ENCODE measurements around the gene ACTL7A.
"Not testable (repeated sequence)": the region's sequence is repeated elsewhere in the genome, so short reads cannot be mapped to it uniquely, and the experiment has no call there.

ACTL7A gene

DNA sequence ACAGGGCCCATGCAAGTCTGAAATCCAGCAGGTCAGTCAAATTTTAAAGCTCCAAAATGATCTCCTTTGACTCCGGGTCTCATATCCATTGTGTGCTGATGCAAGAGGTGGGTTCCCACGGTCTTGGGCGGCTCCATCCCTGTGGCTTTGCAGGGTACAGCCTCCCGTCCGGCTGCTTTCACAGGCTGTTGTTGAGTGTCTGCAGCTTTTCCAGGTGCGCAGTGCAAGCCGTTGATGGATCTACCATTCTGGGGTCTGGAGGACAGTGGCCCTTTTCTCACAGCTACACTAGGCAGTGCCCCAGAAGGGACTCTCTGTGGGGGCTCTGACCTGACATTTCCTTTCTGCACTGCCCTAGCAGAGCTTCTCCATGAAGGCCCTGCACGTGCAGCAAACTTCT lies 13.8 kb upstream of the ACTL7A start:
- not testable (repeated sequence) for DNase-seq (ENCODE audit: low spot score)

DNA sequence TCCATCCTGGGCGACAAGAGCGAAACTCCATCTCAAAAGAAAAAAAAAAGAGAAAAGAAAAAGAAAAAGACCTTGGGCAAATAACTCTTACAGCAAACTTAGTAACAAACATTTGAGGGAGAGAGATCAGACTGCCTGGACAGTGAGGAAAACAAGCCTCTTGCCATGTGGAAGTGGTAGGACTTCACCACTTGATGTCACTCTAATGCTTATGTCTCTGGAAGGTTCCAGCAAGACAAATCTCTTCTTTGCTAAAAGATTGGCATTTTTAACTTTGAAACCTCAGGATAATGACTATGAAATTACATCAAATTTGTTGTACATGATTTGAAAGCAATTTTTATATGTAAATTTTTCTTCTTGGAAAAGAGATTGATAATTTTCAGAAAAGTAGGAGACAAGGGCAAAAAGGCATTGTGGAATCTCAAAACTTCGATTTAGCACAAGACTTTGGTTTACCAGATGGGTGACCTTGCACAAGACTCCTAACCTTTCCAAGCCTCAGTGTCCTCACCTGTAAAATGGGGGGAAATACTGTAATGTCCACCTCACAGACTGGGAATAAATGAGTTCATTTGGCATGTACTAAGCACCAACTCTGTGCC lies 11.7 kb upstream of the ACTL7A start:
- DNase-seq (ENCODE audit: low spot score), result peak; percentile 31

DNA sequence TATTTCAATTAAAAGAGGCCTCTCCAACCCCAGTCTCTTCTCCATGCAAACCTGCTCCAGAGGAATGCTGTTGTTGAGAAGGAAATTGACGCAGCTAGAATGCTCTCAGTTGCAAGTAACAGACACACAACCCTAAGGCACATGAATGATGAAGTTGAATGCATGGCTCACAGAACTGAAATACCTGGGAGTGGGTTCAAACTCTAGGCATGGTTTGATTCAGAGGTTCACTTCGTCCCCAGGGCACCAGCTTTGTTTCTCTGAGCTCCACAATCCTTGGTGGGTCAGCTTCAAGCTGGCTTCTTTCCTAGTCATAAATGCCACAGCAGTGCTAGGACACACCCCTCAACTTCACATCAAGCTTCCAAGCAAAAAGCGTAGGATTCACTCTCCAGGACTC lies 10.9 kb upstream of the ACTL7A start:
- DNase-seq (ENCODE audit: low spot score), result no peak

DNA sequence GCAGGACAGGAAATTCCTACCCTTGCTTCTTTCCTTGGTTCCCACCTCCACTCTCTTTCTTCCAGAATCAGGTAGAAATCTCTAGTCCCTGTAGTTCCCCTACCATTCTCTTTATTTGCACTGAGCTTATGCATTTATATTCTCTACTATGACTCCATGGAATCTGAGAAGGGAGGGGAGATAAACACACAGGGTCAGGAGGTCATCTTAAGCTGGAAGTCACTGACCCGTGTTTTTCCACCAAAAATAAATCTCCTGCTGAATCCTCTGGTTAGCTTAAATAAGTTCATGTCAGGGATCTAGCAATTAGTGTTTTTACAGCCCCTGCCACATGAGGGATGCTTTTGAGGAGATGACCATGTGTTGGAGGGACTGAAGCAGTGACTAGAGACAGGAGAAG lies 10.0 kb upstream of the ACTL7A start:
- no peak for DNase-seq (ENCODE audit: low spot score)

DNA sequence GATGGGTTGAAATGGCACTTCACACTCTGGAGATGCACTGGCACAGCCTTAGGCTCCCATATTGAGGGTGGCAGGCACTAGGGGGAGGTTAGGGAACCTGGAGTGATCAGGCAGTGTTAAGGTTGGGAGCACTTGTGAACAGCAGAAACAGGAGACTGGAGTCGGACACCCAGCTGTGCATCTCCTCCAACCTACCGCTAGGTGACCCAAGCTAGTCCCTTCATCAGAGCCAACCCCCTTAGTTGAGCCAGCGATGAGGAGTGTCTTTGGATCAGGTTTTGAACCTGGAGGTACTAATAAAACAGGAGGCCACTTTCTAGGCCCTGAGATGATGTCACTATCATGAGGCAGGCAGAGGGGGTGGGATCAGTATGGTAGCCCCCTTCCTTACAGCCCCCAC lies 8.0 kb upstream of the ACTL7A start:
- DNase-seq (ENCODE audit: low spot score), result no peak

DNA sequence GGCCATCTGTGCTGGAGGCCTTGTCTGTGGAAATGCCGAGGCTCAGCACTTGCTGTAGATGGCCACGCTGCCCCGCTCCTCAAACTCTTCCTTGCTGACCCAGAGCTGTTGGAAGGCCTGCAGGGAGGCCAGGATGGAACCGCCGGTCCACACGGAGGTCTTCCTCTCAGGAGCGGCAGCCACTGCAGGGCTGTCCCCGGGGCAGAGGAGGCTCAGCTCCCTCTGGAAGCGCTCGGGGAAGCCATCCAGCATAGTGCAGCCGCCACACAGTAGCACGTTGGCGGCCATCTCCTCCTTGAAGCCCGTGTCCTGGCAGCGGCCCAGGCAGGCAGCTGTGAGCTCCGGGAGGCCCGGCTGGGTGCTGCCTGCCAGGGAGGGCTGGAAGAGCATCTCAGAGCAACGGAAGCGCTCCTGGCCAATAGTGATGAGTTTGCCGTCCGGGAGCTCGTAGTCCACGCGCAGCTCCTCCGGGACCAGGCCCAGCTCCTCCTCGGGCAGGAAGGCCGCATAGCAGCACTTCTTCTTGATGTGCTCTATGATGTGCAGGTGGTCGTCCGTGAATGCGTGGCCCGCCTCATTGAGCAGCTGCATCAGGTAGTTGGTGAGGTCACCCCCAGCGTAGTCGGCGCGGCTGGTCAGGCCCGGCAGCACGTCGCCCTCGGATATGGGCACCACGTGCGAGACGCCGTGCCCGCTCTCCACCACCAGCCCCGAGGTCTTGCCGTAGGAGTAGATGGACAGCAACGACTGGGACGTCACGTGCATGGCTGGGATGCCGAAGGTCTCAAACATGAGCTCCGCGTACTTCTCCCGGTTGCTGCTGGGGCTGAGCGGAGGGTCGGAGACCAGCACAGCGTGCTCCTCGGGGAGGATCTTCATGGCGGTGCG lies 7.2 kb upstream of the ACTL7A start:
- no peak for DNase-seq (ENCODE audit: low spot score)

DNA sequence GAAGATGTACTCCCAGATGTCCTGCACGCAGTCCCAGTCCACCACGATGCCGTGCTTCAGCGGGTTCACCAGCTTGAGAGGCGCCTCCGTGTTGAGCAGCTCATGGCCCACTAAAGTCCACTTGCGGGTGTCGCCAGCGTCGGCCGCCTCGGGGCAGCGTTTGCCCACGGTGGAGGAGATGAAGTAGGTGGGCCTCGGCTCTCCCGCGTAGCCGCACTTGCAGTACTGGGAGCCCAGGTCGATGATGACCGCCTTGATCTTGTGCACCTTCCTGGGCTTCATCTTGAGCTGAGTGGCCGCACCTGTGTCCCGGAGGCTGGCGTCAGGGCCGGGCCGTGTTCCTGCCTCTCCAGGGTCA lies 6.6 kb upstream of the ACTL7A start:
- no peak for DNase-seq (ENCODE audit: low spot score)

DNA sequence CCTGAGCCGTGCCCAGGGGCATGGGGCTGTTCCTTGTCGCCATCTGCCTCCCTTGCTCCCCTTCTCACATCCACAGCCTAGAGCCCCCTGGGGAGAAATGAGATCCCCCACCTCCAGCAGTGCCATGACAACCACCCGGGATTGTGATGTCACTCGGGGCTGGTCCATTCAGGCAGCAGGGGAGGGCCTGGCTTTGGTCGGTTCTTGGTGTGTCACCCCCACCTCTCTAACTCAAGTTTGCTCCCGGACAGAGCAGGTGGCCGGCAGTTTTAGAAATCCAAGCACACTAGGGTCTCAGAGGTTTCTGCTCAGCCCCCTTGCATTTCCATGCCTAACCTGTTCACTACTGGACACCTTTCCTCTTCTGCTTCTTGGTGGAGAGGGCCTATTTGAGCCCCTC lies 6.2 kb upstream of the ACTL7A start, which contains the start of gene ACTL7B:
TSS of gene ACTL7B (minus strand) at position 99 of the 400 bp plus-strand sequence. CDS start at position 43, 56 bp downstream.
- DNase-seq (ENCODE audit: low spot score), result no peak

DNA sequence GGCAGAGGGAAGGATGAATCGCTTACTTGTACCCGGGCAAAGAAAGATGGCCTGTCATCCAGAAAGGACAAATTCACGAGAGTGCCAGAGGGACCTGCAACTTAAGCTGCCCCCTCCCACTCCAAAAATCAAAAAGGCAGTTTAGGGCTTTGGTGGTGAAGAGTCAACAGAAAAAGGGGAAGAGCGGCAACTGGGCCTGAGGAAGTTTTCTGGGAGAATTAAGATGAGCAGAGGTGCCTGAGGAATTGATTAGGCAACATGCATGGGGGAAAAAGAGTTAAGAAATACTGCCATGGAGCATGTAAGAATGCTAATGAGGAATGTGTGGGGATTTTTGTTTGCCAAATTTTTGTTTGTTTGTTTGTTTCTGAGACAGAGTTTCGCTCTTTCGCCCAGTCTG lies 4.5 kb upstream of the ACTL7A start:
- no peak for DNase-seq (ENCODE audit: low spot score)

DNA sequence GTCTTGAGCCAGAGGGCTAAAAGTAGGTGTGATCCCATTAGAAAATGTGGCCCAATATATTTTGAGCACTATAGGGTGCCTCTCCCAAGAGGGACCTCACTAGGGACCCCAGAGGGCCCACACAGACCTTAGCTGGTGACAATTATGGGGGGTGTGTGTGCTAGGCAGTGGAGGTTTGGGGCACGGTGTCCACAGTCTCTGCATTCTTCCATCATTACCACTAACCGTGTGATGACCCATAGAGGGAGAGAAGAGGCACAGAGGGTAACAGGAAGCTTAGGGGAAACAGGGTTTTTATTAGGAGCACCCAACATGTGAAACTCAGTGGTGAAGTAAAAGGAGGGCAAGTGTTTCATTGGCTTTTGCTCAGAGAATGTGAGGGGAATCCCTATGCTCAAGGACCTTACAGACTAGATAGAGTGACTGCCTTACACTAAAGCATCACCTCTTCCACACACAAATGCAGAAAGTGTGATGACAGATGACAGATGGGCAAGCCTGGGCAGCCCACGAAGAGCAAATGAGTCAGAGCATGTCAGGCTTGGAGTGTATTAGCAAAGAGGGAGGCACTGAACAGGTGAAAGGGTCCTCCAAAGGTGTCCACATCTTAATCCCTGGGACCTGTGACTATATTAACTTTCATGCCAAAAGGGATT lies 2.5 kb upstream of the ACTL7A start:
- DNase-seq (ENCODE audit: low spot score), result no peak

DNA sequence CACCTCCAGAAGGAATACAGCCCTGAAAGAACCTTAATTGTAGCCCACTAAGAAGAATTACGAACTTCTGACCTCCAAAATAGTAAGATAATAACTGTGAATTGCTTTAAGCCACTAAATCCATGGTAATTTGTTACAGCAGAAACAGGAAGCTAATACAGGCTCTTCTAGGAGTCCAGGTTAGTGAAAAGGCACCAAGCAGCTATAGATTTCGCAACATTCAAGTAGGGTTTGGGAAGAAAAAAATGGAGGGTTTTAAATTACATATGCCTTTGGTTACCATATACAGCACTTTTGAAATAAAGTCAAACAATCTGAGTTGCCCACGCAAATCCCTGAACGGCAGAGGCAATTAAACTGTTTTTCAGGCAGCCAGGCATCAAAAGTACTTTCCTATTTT lies 1.7 kb upstream of the ACTL7A start:
- DNase-seq (ENCODE audit: low spot score), result no peak

DNA sequence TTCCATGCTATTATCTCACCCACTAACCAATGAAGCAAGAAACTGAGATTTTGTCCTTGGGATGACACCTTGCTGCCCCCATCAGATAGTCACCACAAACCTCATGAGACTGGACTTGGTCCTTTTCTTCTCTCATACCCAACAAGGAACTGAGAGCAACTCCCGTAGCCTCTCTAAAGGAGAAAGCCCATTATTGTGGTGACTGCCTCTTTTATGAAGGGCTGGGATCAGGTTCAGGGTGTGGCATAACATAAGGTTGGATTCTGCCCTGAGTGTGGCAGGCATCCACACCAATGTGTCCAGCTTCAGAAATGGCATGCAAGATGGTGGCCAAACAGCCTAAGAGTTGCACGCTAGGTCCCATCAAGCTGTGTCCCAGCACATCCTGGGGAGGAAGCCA lies 1.3 kb upstream of the ACTL7A start:
- no peak for DNase-seq (ENCODE audit: low spot score)

DNA sequence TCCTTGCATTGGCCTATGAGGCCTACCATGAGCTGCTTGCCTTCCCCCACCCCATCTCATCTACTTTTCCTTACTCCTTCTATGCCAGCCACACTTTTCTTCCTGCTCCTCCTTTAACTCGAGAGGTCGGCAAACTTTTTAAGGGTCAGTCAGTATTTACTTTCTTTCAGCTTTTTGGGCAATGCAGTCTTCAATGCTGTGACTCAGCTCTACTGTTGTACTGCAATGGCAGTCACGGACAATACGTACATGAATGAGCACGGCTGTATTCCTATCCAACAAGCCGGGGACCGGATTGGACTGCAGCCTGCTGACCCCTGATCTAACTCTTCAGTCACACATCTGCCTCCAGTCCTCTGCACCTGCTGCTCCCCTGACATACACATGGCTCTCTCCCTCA lies 602 bp upstream of the ACTL7A start:
- no peak for DNase-seq (ENCODE audit: low spot score)

DNA sequence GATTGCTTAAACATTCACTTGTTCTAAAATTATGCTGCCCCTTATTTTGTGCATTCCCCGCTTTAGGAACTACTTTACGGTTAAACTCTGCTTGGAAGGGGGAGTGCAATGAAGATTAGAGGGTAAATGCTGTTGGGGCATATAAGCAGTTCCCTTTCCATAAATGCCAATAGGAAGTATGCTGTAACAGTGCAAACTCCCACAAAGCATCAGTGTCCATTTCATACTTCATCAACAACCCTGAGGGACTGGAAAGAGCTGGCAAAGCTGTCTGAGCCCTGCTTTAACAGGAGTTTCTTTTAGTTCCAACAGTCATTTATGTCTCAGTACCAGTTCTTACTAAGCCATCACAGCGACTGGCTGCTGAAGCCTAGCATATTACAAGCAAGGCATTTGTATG lies 1.8 kb downstream of the ACTL7A start:
- DNase-seq (ENCODE audit: low spot score), result no peak

DNA sequence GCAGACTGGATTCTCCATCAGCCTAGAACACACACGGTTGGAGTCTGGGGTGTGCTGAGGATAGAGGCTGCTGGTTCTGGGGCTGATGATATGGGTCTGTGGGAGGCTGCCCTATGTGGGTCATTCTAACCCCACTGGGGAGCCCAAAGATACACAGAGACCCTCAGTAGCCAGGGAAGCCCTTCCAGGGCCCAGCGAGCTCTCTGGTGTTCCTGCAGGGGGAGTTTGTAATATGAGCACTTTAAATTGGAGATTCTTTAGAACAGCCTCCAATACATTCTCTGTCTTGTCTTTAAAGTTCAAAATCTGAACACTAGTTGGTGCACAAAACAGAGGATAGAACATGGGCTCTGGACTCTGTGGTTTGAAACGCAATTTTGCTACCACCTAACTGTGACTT lies 2.4 kb downstream of the ACTL7A start:
- no peak for DNase-seq (ENCODE audit: low spot score)

DNA sequence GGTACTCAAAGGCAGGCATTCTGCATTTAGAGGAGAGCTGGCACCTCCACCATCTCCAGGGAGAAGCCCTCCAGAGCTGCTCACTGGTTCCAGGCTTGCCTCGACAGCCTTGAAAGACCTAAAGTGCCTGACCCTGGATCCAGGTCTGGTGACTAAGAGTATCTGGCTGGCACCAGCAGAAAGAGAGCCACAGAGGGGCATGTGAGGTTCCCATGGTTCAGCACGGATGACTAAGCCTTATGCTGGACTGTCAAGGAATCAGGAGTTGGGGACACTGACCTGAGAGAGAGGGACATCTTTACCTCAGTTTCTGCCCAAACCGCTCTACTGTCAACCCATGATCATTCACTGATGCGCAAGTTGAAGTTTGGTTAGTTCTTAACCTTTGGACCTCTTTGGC lies 3.0 kb downstream of the ACTL7A start:
- DNase-seq (ENCODE audit: low spot score), result no peak

DNA sequence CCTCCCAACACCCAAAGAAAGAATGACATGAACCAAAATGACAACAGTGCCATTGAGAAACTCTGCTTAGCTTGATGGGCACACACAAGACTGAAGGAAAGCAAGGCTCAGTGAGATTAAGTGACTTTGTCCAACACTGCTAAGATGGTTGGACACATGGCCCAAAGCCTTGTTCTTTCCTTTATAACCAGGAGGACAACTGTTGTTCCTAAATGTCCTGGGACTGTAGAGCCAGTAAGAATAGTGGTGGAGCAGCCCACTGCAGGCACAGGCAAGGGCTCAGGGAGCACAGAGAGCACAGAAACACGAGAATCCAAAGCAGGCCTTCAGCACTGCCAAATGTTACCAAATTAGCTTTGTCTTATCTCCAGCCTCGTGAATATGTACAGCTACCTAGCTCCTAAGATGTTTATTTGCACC lies 3.9 kb downstream of the ACTL7A start:
- DNase-seq (ENCODE audit: low spot score), result no peak

DNA sequence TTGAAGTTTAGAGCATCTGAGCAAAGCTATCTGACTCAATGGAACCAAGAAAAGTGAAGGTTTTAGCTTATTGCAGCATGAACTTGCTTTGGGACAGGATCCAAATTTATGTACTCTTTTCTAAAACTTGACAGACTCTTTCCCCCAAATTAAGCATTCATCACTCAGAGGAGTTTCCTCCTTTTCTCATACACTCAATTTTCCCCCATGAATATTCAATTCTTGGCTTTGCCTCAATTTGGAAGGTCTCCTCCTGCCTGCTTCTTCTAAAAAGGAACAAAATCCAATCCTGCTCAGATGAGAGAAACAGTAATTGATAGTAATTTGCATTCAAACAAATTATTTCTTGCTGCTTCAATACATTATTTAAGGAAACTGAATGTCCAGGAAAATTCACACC lies 5.0 kb downstream of the ACTL7A start:
- no peak for DNase-seq (ENCODE audit: low spot score)

DNA sequence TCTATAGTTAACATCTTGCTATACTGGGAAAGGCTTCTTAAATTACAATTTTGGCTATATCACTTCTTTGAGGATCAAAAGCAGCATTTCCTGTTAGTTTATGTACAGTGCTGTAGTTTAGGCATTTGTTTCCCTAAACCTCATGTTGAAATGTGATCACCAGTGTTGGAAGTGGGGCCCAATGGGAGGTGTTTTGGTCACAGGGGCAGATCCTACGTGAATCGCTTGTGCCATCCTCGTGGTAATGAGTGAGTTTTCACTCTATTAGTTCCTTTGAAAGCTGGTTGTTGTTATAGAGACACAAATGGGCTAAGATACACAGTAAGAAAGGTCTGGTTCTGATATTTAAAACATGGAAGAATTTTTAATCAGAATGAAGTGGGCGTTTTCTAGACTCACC lies 5.8 kb downstream of the ACTL7A start:
- no peak for DNase-seq (ENCODE audit: low spot score)

DNA sequence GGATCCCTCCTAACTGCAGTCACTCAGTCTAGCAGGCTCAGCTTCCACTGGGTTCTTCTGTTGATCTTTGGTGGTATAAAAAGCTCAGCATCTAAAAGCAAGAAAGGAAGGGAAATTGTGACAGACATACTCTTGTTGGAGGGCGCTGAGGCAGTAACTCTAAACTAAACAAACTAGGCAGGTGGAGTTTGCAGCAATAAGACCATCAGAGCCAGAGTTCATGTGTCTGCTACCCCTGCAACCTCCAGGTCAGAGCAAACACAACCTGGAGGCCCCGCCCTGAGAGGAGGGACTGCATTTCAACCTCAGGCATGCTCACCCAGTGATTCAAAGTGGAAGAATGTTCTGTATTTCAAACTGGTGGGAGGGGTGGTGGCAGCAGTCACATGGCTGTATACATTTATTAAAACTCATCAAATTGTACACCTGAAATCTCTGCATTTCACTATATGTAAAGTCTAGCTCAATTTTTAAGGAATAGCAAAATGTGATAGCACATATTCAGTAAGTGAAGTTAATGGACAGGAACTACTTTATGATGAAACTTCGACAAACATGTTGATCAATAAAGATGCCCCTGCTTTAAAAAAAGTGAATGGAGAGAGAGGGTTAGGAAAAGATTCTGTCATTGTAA lies 7.1 kb downstream of the ACTL7A start:
- no peak for DNase-seq (ENCODE audit: low spot score)

DNA sequence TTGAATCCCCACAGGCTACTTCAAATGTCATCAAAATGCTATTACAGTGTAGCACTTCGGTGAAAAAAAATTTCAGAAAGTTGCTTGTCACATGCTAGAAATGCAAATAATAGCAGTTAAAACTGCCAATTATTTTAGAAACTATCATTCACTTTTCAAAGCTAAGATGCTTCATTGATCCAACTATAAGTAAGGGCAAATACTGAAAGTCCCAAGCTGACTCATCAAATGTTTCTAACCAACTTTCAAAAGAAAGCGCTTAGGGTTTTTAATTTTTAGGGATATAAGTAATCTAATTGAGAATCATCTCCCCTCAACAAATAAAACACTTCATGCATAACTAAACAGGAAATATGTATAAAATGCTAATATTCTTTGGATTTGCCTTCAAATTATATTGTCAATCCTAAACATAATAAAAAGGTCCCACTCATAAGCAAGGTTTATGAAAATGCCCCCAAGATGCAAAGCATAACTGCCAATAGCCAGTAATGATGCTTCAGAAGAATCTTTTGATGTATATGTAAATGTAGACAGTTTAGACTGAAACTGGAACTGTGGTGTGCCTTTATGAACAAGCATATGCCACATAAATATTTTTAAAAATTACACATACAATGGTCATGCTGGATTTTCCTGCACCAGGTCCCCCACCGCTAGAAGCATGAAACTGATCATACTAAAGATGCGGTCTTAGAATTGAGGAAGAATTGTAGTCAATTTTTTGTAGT lies 12.2 kb downstream of the ACTL7A start:
- no peak for DNase-seq (ENCODE audit: low spot score)

DNA sequence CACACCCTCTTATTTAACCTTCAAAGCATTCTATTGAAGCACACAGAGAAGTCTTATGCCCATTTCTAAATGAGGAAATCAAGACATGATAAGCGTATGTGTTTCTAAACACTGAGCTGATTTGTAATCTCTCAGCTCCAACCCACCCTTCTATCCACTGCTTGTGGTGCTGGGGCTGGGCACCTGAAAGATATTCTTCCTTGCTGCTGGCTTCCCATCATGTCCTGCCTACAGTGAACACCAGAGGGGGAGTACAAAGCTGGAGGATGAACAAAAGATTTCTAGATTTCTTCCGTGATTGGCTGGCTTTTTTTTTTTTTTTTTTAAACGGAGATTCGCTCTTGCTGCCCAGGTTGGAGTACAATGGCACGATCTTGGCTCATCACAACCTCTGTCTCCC lies 14.4 kb downstream of the ACTL7A start:
- no peak for DNase-seq (ENCODE audit: low spot score)
